ENCODE results near the gene EXOC6B.
"Not testable (repeated sequence)": the region's sequence is repeated elsewhere in the genome, so short reads cannot be mapped to it uniquely, and the experiment has no call there.

EXOC6B gene

GRCh38 chr2:72668647-72669046, 157.2 kb downstream of the EXOC6B start:
- Mint-ChIP-seq H3K9me3 (peaks cover 43% of the 10 kb centered on the region), H3K4me3 (no peak overlapping the region), H3K27ac (no peak overlapping the region), H3K36me3 (ENCODE audit: low read depth) (peaks cover 64% of the 10 kb centered on the region), H3K4me1 (no peaks in the 10 kb centered on the region), H3K27me3 (ENCODE audit: low read depth) (no peaks in the 10 kb centered on the region)
- no peak for TF ChIP-seq CTCF (IDR thresholded peaks at IDR 0.05; ENCODE audit: unreplicated experiment in 3 of 3)

GRCh38 chr2:72665448-72665847, 160.4 kb downstream of the EXOC6B start:
- peaks cover 53% of the 10 kb centered on the region for H3K9me3 Mint-ChIP-seq
- TF ChIP-seq CTCF (IDR thresholded peaks at IDR 0.05; ENCODE audit: unreplicated experiment in 3 of 3): no peak
- H3K27ac Mint-ChIP-seq: no peak overlapping the region

GRCh38 chr2:72661985-72662384, 163.8 kb downstream of the EXOC6B start:
- Mint-ChIP-seq H3K9me3 (peaks cover 35% of the 10 kb centered on the region), H3K27ac (no peak overlapping the region), H3K4me3 (no peak overlapping the region), H3K36me3 (ENCODE audit: low read depth) (peaks cover 40% of the 10 kb centered on the region), H3K27me3 (ENCODE audit: low read depth) (no peaks in the 10 kb centered on the region), H3K4me1 (peaks cover 4% of the 10 kb centered on the region)
- no peak for TF ChIP-seq CTCF (IDR thresholded peaks at IDR 0.05; ENCODE audit: unreplicated experiment in 3 of 3)

More at GRCh38 chr2:72665448-72665847, 160.4 kb downstream of the EXOC6B start:
- H3K27me3 Mint-ChIP-seq (ENCODE audit: low read depth): no peaks in the 10 kb centered on the region
- no peak overlapping the region for H3K4me3 Mint-ChIP-seq
- H3K36me3 Mint-ChIP-seq (ENCODE audit: low read depth): peaks cover 65% of the 10 kb centered on the region
- H3K4me1 Mint-ChIP-seq: no peaks in the 10 kb centered on the region

- no peak overlapping the region for H3K27ac Mint-ChIP-seq
Measured at GRCh38 chr2:72649810-72650209, 176.0 kb downstream of the EXOC6B start.

GRCh38 chr2:72641221-72641620, 184.6 kb downstream of the EXOC6B start:
- Mint-ChIP-seq H3K9me3 (peaks cover 43% of the 10 kb centered on the region), H3K36me3 (ENCODE audit: low read depth) (peaks cover 34% of the 10 kb centered on the region)
- H3K27ac Mint-ChIP-seq; H3K4me1 Mint-ChIP-seq; H3K4me3 Mint-ChIP-seq; H3K27me3 Mint-ChIP-seq (ENCODE audit: low read depth): not testable (repeated sequence)

More at GRCh38 chr2:72649810-72650209, 176.0 kb downstream of the EXOC6B start:
- Mint-ChIP-seq H3K4me1 (no peaks in the 10 kb centered on the region), H3K9me3 (peaks cover 28% of the 10 kb centered on the region), H3K27me3 (ENCODE audit: low read depth) (no peaks in the 10 kb centered on the region), H3K4me3 (no peak overlapping the region), H3K36me3 (ENCODE audit: low read depth) (peaks cover 18% of the 10 kb centered on the region)
- TF ChIP-seq CTCF (IDR thresholded peaks at IDR 0.05; ENCODE audit: unreplicated experiment in 3 of 3): no peak

- TF ChIP-seq CTCF (IDR thresholded peaks at IDR 0.05; ENCODE audit: unreplicated experiment in 3 of 3): no peak
- Mint-ChIP-seq H3K4me3 (no peak overlapping the region), H3K4me1 (no peaks in the 10 kb centered on the region), H3K27ac (no peak overlapping the region), H3K36me3 (ENCODE audit: low read depth) (peaks cover 17% of the 10 kb centered on the region), H3K9me3 (peaks cover 20% of the 10 kb centered on the region), H3K27me3 (ENCODE audit: low read depth) (no peaks in the 10 kb centered on the region)
Measured at GRCh38 chr2:72638600-72639211, 187.1 kb downstream of the EXOC6B start.
